ENCODE measurements around the gene ALDH1B1.
"Not testable (repeated sequence)": the region's sequence is repeated elsewhere in the genome, so short reads cannot be mapped to it uniquely, and the experiment has no call there.

ALDH1B1 gene

DNA sequence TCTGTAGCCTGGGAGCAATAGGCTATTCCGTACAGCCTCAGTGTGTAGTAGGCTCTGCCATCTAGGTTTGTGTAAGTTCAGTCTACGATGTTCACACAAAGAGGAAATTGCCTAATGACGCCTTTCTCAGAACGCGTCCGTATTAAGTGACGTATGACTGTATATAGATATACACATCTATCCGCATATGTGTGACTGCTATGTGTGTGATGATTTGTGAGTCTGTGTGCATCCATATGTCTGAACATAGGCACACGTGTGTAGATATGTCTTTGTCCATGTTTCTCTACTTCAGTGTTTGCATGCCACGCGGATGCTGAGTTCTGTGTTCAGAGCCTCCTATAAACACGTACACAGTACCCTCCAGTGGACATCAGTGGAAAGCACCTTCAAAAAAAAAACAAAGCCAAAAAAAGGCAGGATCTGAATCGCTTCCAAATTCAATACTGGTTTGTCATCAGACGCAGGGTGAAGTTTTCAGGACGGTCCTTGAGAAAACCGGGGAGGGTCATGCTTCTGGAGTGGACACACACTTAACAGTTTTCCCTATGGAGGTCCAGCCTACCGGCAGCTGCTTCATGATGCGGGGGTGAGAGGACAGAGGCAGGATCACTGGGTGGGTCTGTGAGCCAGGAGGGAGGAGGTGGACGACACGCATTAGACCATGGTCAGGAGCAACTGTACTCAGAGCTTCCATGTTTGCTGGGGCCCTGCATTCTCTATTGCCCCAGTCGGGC lies 29.5 kb upstream of the ALDH1B1 start:
- DNase-seq: no peak

DNA sequence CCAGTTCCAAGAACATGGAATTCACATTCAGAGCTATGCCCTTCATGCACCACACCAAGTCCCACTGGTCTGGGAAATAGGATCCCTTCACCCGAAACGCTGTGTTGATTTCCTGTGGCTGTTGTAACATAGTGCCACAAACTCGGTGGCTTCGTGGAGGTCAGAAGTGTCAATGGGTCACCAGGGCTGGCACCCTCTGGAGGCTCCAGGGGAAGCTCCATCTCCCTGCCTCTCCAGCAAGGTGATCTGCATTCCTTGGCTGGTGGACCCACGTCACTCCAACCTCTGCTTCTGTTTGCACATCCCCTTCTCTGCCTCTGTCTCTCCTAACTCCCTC lies 28.9 kb upstream of the ALDH1B1 start:
- DNase-seq: no peak

DNA sequence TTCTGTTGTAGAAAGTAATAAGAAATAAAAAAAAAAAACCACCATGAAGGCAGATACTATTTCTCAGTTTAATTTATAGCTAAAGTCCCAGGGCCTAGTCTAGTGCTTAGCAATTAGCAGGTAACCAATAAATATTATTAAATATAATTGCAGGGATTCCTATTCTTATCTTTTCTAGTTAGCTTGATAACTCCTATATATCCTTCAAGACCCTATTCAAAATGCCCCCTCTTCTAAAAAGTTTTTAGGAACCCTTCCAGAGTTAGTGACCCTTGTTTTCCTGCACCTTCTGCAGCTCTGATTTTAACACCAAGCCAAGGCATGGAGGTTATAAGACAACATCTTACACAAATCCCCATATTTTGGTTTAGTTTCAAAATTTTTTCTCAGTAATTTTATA lies 24.6 kb upstream of the ALDH1B1 start:
- no peak for DNase-seq

DNA sequence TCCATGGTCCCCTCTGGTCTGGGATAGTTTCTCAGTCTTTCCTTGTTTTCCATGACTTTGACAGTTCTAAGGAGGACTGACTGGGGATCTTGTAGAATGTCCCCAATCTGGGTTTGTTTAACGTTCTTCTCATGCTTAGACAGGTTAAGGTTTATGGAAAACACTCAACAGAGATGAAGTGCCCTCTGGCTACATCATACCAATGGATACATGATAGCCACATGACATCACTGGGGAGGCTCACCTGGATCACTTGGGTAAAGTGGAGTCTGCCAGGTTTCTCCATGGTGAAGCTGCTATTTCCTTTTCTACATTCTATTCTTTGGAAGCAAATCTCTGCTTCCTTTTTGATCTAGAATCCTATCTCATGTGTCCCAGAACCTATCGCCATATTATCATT lies 23.8 kb upstream of the ALDH1B1 start:
- DNase-seq: no peak

DNA sequence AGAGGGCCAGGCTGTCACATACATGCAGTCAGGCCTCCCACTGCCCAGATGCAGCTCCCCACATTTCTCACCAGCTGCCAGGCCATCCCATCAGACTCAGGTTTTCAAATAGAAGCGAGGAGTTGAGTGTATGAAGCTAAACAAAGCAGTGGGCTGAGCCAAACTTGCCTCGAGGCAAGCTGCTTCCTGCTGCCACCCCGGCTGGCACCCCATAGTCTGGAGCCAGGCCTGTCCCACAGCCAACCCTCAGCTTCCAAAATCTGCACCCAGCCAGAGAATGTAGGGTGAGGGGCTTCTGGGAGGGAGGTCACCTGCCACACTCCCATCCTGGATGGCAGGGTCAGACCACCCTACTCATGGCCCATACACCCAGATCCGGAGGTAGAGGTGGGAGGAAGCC lies 22.3 kb upstream of the ALDH1B1 start:
- no peak for DNase-seq

DNA sequence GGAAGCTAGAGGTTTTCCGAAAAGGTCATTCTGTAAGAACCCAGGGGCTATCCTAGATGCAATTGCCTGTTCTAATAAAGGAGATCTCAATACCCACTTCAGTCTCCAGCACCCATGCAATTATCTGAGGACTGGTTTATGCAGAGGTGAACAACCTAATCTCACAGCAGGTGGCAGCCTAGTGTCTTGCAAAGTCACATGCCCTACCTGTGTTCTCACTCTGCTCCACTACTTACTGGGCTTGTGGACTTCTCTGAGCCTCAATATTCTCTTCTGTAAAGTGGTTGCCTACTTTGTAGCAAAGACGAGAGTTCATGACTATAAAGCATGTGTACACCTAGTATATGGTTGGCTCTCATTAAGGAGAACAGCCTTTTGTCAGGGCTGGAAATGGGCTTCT lies 21.0 kb upstream of the ALDH1B1 start:
- no peak for DNase-seq

DNA sequence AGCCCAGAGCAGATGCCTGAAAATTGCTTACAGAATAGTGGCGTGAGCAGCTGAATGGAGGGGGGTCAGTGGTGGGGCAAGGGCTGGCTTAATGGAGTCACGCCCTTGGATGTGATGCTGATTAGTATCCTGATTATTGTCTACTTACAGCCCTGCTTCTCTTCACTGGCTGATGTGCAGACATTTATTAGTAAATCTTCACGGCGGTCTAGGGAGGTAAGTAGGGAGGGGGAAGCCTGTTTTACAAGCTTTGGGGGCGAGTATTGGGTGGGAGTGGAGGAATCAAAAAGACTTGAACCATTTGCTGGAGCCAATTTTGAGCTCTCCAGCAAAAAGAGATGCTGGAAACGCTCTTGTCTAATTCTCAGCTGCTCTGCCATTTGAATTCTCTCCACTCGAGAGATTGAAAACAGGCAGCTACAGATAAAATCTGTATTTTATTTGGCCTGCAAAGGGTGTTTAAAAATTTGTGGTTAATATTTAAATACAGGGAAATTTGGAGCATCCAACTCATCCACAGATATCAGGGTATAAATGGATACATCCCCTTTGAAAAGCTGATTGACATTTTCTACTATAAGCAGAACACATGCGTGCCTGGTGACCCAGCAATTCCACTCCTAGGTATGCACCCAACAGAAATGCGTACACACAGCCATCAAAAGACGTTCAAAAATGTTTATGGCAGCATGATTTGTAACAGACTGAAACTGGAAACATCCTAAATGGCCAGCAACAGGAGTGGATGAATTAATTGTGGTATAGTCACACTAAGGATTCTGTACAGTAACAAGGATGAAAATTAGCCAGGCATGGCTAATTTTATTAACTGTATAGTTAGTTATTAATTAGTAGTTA lies 19.5 kb upstream of the ALDH1B1 start:
- DNase-seq: no peak

DNA sequence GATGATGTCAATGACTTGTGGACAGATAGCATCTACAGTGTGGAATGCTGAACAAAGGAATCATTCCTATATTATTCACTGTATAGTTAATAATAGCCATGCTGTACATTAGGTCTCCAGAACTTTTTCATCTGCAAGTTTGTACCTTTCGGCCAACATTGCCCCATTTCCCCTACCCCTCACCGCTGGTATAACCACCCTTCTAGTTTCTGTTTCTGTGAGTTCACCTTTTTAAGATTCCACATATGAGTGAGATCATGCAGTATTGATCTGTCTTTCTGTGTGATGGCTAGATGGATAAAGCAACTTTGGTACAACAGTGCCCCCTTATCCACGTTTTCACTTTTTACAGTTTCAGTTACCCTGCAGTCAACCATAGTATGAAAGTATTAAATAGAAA lies 18.8 kb upstream of the ALDH1B1 start:
- no peak for DNase-seq

DNA sequence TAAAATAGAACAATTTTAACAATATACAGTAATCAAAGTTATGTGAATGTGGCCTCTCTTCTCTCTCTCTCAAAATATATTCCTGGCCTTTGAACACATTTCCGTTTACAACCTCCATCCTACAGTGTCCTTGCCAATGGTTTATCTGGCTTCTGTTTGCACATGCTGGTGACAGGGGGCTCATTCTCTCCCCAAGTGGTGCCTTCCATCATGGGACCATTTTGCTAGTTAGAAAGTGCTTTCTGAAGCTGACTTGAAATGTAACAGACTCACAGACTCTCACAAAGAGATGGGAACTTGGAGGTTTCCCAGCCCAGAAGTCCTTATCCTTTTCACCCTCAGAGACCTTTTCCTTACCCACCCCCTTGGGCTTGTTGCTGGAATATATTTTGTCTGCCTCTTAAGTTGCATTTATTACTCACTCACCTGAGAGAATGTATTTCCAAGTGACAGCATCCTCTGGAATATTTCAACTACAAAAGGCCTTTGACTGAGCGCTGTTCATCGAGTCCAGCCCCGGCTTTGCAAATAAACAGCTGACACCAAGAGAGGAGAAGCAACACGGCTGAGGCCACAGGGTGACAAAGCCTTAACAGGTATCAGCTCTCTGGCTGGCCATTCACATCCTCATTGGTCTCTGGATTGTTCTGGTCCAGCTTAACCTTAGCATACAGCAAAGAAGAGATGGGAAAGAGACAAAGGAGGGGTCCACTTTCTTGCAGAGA lies 17.5 kb upstream of the ALDH1B1 start:
- no peak for DNase-seq

DNA sequence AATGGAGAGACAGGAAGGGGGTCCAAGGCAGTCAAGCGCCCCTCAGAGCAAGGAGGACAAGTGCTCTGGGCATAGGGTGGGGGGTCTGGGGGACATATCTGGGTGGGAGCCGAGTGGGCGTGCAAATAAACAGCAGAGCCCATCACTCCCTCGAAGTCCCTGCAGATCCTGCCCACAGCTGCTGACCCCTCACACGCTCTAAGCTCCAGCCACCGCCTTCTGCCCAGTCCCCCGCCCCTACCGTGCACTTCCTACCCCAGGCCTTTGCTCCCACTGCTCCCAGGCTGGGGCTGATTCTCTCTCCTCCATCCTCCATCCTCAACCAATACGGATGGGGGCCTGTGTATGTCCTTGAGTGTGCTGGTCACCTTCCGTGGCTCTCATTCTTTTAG lies 16.9 kb upstream of the ALDH1B1 start:
- DNase-seq: no peak

DNA sequence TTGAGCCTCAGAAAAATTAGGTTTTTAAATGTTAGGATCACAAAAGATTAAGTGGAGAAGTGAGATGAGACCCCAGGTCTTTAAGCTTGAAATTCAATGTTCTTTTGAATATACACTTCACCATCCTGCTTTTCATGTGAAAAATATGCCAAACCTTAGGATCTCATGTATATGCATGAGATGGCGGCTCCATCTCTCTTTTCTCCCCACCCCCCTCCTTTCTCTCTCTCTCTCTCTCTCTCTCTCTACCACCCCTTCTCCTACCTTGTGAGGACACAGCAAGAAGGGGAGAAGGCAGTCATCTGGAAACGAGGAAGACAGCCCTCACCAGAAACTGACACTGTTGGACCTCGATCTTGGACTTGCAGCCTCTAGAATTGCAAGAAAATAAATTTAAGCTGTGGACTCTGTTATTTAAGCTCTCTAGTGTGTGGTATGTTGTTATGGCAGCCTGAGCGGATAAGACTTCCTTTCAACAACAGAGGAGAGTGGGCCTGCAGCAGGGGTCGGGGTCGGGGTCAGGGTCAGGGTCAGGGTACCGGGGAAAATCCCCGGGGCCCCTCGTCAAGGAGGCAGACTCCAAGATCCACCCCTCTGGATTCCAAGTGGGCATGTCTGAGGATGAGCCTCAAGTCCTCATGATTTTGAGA lies 16.4 kb upstream of the ALDH1B1 start:
- no peak for DNase-seq

DNA sequence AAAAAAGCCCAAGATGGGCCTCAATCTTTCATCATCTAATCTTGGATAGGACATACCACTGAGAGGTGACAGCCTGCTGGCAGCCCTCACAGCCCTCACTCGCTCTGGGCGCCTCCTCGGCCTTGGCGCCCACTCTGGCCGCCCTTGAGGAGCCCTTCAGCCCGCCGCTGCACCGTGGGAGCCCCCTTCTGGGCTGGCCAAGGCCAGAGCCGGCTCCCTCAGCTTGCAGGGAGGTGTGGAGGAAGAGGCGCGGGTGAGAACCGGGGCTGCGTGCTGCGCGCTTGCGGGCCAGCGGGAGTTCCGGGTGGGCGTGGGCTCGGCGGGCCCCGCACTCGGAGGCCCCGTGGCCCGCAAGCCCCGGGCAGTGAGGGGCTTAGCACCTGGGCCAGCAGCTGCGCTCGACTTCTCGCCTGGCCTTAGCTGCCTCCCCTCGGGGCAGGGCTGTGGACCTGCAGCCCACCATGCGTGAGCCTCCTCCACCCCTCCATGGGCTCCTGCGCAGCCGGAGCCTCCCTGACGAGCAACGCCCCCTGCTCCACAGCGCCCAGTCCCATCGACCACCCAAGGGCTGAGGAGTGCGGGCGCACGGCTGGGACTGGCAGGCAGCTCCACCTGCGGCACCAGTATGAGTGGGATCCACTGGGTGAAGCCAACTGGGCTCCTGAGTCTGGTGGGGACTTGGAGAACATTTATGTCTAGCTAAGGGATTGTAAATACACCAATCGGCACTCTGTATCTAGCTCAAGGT lies 15.0 kb upstream of the ALDH1B1 start:
- not testable (repeated sequence) for DNase-seq

DNA sequence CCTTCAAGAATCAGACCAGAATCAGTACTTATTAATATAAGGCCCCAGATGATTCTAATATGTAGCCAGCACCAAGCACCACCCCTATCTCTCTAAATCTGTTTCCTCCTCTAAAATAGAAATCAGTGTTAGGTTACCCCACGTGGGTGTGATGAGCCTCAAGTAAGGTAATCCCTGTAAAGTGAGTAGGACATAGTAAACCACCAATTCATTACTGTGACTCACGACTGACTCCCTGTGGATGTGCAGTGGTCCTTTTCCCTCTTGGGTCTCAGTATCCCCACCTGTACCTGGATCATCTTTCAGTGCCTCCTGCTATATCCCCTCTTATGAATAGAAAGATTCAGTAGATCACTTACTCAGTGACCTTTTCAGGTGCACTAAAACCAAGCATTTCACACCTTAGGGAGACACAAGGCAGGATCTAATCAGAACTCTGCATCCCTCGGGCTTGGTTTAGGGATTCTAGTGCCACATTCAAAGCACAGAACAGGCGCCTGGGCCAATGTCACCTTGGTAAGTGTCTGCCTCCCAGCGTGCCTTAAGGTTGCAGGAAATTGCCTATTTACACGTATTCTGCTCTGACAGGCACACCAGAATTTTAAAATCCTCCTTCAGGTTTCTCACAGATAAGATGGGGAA lies 12.2 kb upstream of the ALDH1B1 start:
- no peak for DNase-seq

DNA sequence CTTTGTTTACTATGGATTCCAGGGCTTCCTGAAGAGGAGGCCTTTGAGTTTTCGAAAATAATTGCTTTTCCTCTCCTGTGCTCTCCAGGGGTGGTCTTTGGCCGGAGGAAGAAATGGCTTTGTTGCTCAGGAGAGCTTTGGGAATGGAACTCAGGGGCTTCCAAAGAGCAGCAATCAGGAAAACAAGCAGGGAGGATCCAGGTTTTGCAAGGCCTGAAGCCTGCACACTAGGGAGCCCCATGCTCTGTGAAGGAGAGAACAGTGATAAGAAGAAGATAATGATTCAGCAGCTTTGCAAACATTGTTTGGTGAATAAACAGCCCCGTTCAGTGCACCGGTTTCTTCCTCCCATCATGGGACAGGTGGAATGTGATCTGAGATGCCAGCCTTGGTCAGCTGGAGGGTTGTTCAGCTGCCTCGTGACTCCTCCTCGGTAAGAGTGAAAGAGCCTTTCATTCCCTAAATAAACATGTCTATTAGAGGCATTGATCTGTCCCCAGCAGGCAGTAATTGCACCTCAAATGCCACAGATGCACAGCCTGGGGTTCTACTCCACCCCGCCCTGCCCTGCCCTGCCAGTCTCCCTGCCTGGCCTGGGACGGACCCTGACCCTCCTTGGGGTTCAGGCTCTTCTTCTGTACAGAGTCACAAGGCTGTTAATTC lies 11.5 kb upstream of the ALDH1B1 start:
- DNase-seq: no peak

DNA sequence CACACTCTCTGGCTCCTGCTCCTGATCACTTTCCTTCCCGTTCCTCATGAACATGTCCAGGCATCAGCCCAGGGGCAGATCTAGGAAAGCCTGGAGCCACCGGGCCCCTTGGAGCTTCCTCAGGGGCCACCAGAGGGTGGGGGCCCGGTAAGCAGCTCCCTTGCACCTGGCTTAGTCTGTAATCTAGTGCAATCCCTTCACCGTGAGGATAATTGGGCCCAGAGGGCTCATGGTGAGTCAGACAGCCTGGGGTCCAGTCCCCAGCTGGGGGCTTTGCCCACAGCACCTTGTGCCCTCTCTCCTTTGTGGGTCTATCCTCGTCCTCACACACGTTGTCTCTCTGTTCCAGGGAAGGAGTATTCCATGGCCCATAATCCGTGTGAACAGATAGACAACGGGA lies 10.4 kb upstream of the ALDH1B1 start:
- no peak for DNase-seq

DNA sequence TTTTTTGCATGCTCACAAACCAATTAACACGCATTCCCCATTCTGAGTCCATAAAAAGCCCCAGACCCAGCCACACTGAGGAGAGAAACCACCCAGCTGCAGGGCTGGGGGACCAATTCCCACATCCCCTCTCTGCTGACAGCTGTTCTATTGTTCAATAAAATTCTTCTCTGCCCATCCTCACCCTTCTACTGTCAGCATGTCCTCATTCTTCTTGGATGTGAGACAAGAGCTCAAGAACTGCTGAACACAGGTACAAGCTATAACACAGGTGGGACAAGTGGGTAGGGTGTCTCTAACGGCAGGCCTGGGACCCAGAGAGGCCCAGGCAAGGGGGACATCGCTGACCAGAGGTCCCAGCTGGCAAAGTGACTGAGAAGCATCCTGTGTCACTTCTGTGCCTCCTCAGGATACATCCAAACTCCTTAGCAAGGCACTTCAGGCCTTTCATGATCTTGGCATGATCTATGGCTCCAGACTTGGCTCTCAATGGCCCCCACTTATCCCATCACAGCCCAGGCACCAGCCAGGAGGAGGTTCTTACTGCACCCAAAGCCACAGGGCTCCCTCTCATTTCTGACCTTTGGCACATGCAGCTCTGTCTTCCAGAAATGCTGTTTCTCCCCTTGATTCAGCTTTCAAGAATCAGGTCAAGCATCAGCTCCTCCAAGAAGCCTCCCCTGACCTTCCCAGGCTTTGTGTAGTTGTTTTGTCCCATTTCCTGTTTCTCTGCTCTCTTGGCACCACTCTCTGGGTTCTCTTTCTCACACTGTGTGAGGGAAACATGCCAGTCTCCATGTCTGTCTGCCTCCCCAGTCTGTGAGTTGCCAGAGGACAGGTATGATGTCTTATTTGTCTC lies 7.3 kb upstream of the ALDH1B1 start:
- no peak for DNase-seq

DNA sequence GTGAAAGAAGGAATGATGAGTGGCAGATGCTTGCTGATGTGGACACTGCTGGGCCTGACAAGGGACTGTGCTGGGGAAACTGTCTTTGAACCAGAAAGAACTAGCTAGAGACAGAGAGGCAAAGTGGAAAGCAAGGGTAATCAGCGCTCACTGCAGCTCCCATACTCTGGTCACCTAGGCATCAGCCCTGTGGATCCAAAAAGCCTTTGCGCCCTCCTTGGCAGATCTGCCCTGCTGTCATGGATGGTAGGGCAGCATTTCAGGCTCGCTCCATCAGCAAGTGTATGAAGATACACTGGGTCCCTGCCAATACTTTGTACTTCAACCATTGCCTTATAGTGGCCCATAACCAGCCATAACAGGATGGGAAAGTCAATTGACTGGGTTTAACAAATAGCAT lies 6.6 kb upstream of the ALDH1B1 start:
- DNase-seq: no peak

DNA sequence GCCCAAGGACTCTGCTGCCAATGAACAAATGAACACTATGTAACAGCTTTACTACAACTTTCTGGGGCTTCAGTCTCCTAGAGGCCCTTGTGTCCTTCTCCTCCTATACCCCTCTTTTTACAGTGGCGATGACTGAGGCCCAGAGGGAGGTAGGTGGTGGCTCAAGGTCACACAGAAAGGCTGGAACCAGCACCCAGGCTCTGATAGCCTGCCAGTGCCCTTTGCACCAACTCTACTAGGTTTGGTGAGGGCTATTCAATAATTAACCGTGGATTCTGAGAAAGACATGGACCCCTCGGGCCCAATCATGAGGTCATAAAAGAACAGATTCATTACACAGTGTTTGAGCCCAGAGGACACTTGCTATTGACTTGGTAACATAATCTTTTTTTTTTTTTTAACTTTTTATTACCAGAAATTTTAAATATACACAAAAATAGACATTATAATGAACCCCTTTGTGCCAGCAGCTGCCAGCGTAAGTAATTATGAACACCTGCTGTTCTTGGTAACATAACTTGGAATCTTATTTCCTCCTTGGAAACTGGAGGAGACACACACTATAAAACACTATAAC lies 6.1 kb upstream of the ALDH1B1 start:
- no peak for DNase-seq

DNA sequence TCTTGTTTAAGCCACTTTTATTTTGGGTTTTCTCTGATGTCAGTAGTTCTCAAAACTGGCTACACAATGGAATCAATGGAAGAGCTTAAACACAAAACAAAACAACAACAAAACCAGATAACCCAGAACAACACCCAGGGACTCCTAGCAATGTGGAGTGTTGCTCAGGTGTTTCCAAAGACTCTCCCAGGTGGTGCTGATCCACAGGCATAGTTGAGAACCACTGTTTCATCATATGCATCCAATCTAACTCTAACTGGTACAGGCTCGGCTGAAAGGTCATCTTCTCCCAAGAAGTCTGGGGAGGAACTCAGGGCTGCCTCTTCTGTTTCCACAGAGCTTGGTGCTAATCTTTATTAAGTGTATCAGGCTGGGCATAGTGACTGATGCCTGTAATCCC lies 5.4 kb upstream of the ALDH1B1 start:
- no peak for DNase-seq

DNA sequence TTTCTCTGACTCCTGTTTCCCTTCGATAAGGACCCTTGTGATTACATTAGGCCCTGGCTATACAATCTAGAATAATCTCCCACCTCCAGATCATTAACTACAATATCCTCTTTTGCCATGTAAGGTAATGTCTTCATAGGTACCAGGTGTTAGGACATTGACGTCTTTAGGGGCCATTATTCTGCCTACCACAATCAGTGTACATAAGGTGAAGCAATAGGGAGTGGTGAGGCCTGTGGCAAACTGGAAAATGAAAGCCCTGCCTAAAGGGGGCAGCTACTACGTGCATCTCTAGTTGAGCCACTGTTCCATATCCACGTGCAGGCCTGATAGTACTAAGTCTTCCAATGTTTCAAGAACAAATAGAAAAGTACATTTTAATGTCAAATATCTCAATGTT lies 4.8 kb upstream of the ALDH1B1 start:
- no peak for DNase-seq

Data from activated CD4-positive, alpha-beta T cell treated with anti-CD3 and anti-CD28 coated beads, Interleukin-2, amount 50 U/mL, for 4 hours (primary cell).